HG03342 (cell line): ENCODE data around the gene NUP35.

Experiments
- ATAC-seq: cut with Tn5 transposase; IDR thresholded peaks from one replicate; pipeline ENCODE4 v1.9.1; 2021; ENCODE audit warnings: mild to moderate bottlenecking, moderate library complexity; ENCODE audit not compliant: unreplicated experiment

The NUP35 gene, protein sequence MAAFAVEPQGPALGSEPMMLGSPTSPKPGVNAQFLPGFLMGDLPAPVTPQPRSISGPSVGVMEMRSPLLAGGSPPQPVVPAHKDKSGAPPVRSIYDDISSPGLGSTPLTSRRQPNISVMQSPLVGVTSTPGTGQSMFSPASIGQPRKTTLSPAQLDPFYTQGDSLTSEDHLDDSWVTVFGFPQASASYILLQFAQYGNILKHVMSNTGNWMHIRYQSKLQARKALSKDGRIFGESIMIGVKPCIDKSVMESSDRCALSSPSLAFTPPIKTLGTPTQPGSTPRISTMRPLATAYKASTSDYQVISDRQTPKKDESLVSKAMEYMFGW

GRCh38 chr2:183124222-183124956 lies at the start of gene NUP35:
Gene NUP35, plus strand, starts transcription at chr2:183124443. Its CDS starts 15 bp downstream, at chr2:183124458.
- peak; percentile 89 for ATAC-seq

- ATAC-seq, result peak; percentile 35
These were observed 46.1 kb upstream of the NUP35 start for GRCh38 chr2:183078163-183078463.

GRCh38 chr2:183078464-183079138 lies 45.6 kb upstream of the NUP35 start, which contains the start of gene DUSP19:
Gene DUSP19, plus strand, starts transcription at chr2:183078747. Its CDS starts 187 bp downstream, at chr2:183078934.
- peak; percentile 92 for ATAC-seq

- peak; percentile 34 for ATAC-seq
These were observed 45.0 kb upstream of the NUP35 start for GRCh38 chr2:183079139-183079775.

GRCh38 chr2:183081911-183082310 lies 42.3 kb upstream of the NUP35 start:
- no peak for ATAC-seq

DNA sequence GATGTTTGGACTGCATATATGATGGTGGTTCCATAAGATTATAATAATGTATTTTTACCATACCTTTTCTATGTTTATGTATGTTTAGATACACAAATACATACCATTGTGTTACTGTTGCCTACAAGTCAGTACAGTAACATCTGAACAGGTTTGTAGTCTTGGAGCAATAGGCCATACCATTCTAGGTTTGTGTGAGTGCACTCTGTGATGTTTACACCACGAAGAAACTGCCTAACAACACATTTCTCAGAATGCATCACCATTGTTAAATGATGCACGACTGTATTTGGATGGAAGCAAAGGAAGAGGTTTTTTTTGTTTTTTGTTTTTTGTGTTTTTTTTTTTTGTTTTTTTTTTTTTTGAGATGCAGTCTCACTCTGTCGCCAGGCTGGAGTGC lies 36.2 kb upstream of the NUP35 start:
- peak; percentile 70 for ATAC-seq

GRCh38 chr2:183089192-183089851 lies 34.9 kb upstream of the NUP35 start:
- peak; percentile 47 for ATAC-seq

DNA sequence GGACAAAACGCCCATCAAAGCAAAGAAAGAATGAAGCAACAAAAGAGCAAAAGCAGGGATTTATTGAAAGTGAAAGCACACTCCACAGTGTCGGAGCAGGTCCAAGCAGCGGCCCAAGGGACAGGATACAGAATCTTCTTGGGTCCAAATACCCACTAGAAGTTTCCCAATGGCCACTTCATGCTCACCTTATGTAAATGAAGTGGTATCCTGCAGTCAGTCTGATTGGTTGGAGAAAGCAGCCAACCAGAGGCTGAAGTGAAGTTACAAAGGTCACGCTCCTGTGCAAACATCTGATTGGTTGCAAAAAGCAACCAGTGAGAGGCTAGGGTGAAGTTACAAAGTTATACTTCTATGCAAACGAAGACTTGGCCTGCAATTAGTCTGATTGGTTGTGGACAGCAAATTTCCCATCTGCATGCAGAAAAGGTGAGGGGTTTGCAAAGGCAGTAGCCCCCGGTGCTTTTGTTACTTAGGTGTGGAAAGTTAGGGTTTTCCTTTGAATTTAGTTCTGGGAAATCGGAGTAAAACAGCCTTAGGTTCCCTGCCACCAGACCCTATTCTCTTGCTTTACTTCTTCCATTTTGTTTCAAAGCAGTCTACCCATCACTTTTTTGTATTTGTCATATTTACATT lies 32.8 kb upstream of the NUP35 start:
- ATAC-seq, result no peak

DNA sequence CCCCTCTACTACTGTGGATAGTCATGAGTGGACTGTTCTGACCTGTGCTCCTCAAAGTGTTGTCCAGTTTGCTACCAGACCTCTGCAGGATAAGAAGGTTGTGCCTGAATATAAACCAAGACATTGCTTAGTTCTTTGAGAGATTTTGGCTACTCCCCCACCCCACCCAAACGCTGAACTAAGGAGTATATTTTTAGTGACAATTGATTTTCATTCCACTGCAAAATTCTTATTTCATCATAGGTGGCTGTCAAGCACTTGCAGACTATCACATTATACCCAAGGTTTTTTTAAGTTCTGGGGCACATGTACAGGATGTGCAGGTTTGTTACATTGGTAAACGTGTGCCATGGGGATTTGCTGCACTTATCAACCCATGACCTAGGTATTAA lies 32.3 kb upstream of the NUP35 start:
- no peak for ATAC-seq

DNA sequence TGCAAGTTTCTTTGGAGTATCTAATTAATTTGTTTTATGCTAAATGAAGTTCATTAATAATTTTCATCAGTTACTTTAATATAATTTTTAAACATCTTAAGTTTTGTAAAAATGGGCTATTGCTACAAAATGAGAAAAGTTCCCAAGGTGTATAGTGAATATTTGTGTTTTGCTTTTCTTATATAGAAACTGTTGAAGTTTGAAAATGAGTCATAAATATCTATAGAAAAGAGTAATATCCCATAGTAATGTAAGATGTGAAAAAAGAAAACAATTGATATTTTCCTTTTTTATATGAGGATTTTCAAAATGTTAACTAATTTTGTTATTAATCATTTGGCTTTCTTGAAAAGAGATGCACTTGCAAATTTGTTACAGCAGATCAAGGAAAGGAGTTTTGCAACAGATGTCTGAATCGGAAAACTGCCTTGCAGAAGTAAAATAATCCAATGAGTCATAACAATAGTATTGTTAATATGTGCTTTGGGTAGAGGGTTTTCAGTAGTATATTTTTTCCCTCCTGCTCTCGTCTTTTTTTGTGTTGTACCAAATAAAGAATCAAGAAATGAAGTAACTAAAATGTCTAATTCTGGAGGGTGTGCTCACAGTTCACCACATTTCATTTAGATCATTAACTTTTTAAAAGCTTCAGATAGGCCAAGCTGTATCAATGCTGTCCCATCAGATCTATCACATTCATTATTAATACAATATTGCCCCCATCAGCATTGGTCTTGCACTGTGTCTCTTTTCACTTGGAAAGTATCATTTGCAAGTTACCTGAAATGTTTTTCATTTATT lies 30.2 kb upstream of the NUP35 start:
- peak; percentile 85 for ATAC-seq

- ATAC-seq, result no peak
These were observed 18.7 kb upstream of the NUP35 start for GRCh38 chr2:183105402-183106134.

DNA sequence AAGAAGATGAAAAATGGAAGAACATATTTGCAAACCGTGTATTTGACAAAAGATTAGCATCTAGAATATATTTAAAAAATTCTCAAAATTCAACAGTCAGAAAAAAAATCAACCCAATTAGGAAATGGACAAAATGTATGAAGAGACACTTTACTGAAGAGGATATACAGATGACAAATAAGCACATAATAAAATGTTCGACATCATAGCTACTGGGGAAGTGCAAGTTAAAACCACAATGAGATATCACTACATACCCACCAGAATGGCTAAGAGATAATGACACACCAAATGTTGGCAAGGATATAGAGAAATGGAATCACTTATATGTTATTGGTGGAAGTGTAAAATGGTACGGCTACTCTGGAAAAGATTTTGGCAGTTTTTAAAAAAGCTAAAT lies 11.7 kb upstream of the NUP35 start:
- no peak for ATAC-seq

- no peak for ATAC-seq
These were observed 10.6 kb upstream of the NUP35 start for GRCh38 chr2:183113630-183114029.

DNA sequence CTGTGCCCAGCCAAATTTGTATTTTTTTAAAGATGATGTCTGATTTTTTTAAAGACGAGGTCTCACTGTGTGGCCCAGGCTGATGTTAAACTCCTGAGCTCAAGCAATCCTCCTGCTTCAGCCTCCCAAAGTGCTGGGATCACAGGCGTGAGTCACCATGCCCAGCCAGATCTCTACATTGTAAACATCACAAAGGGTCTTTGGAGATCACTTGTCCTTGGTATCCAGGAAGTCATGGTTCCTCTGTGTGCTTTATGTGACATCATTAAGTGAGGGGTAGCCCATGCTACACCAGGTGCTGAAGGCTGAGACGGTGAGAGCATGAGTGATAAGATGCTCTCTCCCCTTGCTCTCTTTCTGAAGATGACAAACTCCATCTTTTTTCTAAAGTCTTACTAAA lies 7.0 kb upstream of the NUP35 start:
- no peak for ATAC-seq

DNA sequence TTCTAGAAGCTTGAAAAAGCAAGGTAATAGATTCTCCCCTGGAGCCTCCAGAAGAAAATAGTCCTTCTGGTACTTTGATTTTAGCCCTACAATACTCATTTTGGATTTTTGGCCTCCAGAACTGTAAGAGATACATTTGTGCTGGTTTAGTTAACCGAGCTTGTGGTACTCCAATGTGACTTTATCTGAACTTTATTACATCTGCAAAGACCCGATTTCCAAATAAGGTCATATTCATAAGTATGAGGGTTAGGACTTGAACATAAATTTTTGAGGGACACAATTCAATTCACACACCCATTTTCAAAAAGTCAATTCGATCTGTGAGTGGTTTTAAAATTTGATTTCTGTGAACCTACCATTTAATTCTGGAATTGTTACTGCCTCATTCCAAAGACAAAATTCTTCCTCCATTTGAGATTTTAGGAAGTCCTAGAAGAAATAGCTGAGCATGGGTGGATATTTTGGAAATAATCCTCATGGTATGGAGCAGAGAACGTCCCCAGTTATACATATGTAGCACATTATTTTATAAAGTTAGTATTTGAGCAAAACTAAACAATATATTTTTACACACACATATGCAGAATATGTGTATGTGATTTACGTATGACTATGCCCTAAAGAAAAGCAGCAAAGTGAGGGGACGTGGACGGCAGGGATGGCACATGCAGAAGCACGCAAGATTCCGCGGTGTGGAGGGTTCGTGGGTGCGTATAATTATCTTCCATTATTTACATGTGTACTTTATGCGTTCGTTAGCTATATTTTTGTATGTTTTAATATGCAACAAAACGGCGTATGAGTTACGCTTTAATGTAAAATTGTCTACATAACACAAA lies 905 bp upstream of the NUP35 start:
- no peak for ATAC-seq

- ATAC-seq, result peak; percentile 35
These were observed 353 bp upstream of the NUP35 start for GRCh38 chr2:183123959-183124221.

- ATAC-seq, result no peak
These were observed 663 bp downstream of the NUP35 start for GRCh38 chr2:183124957-183125255.

DNA sequence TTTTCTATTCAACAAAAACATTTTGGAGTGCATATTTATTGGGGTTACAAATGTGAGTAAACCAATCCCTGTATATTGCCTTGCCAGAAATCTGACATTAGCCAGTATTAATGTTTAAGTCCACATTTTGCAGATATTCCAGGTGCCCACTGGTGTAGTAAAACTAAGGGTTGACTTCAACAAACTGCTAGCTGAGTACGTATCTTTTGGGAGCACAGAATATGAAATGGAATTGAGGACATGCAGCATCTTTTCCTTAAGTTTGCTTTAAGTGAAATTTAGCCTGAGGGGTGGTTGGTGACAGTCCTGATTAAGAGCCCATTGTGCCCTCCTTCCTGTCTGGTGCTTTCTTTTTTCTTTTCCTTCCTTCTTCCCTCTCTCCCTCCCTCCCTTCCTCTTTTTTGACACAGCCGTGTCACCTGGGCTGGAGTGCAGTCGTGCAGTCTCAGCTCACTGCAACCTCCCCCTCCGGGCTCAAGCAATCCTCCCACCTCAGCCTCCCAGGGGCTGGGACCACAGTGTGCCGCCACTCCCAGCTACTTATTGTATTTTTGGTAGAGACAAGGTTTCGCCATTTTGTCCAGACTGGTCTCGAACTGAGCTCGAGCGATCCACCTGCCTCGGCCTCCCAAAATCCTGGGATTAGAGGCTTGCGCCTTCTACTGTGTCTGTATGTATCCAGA lies 1.6 kb downstream of the NUP35 start:
- ATAC-seq, result no peak
